ENCODE measurements around the gene PC.

PC gene

DNA sequence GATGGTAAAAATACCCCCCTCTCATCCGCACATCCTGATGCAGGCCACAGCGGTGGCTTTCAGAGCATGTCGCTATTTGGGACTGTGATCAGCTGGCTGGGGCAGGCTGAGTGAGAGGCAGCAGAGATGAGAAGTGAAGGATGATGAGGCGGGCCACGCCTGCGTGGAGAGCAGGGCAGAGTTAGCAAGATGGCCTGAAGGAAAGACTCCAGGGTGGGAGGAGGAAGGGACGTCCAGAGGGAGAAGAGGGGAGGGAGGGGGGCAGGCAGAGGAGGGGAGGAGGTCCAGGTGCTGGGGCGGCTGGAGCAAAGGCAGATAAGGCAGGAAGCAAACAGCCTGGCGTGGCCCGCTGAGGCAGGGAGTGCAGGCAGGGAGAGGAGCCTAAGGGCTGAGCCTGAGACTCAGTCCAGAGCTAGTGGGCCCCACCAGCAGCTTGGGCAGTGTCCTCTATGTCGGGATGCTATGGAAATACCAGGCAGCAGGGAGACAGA lies 72.2 kb downstream of the PC start:
- DNase-seq, result no peak

DNA sequence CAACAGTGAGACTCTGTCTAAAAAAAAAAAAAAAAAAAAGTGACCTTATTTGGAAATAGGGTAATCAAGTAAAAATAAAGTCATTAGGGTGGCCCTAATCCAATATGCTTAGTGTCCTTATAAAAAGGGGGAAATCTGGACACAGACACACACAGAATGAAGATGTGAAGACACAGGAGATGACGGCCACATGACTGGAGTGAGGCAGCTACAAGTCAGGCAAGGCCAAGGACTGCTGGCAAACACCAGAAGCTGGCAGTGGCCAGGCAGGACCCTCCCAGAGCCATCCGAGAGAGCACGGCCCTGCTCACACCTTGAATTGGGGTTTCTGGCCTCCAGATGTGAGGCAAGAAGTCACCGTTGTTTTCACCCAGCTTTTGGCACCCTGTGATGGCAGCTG lies 72.7 kb downstream of the PC start:
- DNase-seq, result peak in 1 of 56 donors; percentile 14

DNA sequence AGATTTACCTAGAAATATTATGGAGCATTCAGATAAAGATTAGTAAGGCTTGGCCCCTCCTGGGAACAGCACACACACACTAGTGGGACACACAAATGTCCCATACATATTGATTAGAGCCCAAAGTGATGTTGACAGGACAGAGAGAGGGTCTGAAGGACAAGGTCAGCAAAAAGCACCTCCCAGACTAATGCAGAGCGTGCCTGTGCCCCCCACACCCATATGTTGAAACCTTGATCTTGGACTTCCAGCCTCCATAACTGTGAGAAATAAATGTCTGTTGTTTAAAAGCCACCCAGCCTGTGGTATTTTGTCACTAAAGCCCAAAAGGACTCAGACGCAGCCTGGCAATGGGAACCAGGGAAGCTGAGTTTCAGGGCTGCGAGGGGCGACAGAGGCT lies 73.7 kb downstream of the PC start:
- no peak for DNase-seq

DNA sequence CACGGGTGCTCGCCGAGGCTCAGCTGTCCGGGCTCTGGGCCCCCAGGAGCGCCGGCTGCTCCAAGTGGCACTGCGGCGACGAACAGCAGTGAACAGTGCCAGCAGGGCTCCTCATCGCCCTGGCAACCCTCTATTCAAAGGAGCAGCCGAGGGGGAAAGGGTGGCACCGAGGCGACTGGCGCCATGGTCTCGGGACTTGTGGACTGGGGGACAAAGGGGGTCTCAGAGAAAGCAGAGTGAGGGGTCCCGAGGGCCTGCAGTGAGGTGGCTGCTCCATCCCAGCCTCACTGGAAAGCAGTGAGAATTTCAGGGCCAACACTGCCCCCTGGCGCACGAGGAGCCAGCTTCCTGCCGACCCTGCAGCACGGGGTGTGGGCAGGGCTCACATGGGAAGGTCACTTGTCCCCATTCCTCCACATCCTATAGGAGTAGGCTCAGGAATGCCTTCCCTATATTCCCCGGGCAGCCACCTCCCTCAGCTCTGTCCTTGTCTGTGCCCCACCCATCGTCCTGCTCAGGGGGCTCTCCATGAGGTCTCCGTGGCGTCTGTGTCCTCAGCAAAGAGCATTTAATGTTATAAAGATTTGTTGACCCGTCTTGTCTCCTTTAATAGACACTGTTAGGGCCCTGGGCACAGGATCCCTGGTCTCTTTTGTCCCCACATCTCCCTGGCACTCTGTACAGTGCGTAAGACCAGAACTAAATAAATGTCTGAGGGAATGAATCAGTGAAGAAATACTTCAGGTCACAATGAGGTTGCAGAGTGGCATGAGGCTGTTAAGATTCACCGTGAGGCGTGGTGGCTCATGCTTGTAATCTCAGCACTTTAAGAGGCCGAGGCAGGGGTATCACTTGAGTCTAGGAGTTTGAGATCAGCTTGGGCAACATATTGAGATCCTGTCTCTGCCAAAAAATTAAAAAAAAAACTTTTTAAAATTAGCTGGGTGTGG lies 74.9 kb downstream of the PC start:
- DNase-seq, result peak in 52 of 56 donors; percentile 19 to 90 (median 72)

DNA sequence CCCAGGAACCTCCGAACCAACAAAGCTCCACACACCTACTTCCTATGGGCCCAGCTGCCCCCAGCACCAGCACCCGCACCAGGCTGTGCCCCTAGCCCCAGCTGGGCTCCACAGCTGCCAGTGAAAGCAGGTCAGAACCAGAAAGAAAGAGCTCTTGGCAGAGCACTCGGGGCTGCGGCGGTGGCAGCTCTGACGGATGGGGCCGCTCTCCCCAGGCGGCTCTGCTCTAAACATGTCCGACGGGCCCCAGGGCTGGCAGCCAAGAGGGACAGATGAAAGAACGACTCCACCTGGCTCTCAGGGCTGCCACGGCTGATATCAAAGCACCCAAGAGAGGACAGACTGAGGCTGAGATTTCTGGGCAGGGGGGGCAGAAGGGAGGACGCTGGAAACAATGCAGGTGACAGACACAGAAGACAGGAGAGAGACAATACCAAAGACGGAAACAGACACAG lies 75.6 kb downstream of the PC start:
- peak in 41 of 56 donors; percentile 16 to 81 (median 54) for DNase-seq

DNA sequence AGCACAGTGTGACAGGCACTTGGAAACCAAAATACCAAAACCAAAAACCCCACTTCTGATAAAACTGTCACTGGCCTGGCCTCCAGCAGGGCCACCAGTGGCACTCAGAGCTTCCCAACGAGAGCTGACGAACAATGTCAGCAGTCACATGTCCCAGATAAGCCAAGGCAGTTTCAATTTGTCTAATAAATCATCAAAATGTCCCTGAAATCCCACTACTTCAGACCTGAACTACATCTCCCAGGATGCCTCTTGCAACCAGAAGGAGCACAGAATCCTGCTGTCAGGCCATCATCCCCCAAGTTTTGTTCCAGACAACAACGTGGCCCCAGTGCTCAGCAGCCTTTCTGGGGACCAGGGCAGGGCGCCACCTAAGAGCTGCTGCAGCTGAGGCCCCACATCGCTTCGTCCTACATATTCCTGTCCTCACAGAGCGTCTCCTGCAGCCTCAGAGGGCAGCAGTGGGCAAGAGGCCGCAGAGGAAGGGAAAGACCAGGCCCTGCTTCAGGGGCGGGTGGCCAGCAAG lies 76.2 kb downstream of the PC start:
- DNase-seq, result peak in 8 of 56 donors; percentile 30 to 67 (median 56)

DNA sequence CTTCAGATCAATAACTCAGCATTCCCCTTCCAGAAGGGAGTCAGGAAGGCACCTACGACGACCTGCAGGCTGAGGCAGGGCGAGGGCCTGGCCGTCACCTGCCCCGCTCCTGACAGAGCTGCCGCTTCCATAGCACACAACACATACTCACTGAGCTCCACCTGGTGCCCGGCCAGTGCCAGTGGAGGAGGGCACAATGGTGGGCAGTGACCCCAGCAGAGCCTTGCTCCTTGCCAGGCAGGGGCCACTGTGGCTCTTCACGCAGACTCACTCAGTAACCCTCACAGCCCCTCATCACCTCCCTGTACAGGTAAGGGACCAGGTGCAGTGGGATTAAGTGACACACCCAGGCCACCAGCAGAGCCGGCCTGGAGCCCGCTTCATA lies 76.7 kb downstream of the PC start:
- no peak for DNase-seq

DNA sequence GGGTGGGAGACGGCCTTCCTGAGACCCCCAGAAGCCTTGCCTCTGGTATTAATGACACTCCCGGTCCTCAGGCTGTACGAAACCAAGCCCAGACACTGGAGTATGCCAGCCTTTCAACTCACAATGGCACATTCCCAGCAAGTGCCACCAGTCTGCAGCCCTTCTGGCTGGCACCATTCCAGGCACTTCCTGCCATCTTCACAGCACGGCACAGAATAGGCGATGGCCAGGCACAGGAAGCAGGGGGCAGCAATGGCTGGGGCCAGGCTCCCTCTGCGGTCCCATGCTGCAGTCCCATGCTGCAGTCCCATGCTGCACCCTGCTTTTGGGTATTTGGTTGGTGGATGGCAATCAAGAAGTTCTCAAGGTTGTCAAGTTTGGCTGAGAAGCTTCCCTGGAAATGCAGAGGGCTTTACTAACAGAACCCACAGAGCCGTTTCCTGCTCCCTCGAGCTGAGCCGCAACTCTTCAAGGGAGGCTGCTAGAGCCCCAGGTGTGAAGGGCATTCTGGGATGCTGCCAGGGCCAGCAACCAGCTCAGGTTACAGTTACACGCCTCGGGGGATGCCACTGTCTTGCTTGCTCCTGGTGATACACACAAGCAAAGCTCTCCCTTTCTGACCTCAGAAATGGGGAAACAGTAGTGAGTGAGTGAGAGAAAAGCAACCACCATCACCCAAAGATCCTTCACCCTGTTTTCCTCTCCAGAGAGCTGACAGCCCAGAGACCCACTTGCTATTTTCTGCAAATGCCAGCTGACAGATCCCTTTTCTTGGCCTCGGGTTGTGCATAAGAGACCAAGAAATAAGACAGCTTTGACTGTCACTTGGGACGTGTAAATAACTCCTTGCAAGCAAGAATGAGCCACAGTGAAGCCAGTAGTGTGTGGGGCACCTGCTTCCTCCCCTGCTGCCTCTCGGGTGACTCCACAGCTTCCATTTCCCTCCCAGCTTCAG lies 77.4 kb downstream of the PC start:
- peak in 43 of 56 donors; percentile 5 to 79 (median 35) for DNase-seq

DNA sequence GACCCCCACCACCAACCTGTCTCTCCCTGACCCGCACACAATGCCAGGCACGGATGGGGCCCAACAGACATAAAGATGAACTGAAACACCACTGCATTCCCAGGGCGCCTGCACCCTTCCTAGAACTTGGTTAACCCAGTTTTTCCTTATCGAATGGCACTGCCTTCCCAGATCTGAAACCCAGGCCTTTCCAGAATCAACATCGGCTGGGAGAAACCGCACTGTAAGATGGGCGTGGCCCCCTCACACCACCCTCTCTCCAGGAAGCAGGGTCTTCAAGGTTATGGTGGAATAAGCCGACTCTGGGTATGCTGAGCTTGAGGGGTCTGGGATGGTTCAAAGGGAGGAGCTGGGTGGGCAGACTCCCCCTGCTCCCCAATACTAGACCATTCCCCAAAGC lies 78.2 kb downstream of the PC start:
- DNase-seq, result no peak

DNA sequence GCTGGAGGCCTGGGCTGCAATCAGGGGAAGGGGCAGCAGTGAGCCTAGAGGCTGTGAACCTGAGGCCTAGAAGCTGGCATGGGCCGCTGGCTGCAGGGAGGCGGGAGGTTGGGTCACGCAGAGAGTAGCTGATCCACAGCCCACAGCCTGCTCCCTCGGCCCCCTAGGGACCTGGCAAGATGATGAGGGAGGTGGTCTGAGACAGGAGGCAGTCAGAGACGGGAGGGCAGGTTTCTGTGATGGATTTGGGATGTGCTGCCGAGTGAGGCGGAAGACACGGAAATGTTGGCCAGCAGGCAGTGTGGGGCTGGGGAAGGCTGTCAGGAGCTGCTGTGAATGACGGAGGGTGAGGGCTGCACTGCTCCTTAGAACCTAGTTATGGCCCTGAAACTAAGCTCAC lies 78.6 kb downstream of the PC start:
- DNase-seq, result no peak

DNA sequence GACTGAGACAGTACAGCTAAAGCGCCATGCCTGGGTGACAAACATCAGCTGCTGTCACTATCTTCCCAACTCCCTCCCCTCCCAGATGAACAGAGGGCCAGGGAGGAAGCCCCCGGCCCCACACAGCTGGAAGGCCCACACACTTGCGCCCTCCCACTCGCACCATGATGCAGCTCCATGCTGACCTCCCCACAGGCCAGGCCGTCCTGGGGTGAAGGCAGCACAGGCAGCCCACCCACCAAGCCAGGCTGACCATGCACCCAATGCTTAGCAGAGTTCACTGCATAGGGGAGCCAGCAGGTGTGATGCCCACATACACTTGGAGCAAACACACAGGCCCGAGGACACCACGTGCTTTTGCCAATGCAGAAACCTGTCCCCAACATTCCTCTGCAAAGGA lies 79.2 kb downstream of the PC start:
- DNase-seq, result no peak

DNA sequence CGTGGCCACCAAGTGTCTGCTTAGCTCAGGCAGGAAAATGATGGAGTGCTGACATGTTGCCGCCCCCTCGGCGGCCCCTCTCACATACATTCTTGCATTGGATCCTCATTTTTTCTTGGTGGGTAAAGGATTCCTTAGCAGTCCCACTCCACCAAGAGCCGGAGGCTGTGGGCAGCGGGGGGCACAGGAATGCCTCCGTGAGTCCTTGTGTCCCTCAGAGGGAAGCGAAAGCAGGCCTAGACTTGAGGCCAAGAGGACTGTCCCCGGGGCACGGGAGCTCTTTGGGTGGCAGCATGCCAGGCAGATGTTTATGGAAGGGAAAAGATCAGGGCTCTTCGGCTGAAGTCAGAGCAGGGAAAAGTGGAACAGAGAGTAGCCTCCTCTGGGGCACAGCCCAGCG lies 79.7 kb downstream of the PC start:
- DNase-seq, result no peak

DNA sequence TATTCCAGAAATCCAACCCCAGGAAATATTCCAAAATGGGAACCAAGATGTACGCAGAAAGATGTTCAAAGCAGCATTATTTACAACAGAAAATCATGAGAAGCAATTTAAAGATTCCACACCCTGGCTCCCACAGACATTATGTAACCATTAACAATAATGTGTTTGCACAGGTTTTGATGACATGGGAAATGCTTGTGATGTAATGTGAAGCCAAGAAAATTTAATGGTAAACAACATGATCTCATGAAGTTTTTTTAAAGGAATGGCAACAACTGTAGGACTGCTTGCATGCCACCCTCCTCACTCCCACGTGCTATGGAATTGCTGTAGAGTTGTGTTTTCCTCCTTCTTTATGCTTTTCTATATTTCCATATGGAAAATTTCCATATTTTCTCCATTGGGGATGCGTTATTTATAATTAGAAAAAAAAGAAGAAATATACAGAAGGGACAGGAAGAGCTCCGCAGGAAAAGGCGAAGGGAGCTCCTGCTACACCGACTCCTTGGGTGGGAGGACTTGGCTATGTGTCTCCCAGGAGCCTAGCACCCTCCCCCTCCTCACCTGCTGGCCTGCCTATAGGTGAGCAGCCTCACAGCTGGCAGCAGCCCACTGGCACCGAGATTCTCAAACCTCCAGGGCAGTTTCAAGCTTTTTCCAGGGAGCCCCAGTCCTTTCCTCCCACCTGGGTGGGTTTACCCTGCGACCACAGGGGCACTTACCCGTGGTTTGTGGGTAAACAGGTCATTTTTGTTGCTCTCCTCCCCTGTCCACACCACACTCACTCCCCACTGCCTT lies 80.4 kb downstream of the PC start:
- no peak for DNase-seq

DNA sequence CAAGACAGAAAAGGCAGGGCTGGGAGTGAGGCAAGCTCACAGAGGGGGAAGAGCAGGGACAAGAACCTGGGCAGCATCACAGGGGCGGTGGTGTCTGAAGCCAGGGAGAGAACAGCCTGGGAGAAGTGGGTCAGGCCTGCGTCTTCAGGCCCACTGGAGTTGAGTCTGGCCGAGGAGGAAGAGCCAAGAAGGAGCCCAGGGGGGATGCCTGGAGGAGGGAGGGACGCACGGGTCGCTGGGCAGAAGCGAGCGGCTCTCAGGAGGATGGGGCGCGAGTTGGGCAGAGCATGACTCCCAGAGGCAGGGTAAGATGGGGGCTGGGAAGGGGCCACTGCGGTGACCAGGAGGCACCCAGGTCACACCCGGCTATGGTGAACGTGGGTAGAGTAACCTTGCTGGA lies 82.8 kb downstream of the PC start:
- DNase-seq, result no peak

DNA sequence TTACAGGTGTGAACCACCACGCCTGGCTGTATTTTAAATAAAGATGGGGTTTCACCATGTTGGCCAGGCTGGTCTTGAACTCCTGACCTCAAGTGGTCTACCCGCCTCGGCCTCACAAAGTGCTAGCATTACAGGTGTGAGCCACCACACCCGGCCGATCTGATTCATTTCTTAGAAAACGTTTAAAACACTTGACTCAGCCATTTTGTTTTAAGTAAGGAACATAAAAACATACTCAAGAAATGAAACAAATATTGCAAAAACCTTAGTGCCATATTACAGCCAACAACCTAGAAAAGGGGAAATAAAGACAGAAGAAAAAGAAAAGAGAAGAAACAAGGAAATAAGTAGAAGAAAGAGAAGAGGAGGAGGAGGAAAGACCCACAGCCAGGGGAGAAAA lies 84.0 kb downstream of the PC start:
- DNase-seq, result no peak

DNA sequence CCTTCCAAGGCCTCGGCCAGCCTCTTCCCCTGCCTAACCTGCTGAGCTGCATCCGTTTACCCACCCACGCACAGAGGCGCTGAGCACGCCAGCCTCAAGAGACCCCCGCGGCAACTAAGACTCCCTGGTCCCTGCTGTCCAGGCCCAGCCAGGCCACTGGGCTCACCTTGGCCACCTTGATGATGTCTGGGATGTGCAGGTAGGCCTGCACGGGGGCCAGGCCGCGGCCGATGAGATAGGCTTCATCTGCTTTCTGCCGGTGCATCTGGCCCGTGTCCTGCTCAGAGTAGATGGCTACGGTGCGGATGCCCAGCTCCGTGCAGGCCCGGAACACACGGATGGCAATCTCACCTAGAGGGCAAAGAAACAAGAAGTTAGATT lies 86.7 kb downstream of the PC start:
- no peak for DNase-seq

DNA sequence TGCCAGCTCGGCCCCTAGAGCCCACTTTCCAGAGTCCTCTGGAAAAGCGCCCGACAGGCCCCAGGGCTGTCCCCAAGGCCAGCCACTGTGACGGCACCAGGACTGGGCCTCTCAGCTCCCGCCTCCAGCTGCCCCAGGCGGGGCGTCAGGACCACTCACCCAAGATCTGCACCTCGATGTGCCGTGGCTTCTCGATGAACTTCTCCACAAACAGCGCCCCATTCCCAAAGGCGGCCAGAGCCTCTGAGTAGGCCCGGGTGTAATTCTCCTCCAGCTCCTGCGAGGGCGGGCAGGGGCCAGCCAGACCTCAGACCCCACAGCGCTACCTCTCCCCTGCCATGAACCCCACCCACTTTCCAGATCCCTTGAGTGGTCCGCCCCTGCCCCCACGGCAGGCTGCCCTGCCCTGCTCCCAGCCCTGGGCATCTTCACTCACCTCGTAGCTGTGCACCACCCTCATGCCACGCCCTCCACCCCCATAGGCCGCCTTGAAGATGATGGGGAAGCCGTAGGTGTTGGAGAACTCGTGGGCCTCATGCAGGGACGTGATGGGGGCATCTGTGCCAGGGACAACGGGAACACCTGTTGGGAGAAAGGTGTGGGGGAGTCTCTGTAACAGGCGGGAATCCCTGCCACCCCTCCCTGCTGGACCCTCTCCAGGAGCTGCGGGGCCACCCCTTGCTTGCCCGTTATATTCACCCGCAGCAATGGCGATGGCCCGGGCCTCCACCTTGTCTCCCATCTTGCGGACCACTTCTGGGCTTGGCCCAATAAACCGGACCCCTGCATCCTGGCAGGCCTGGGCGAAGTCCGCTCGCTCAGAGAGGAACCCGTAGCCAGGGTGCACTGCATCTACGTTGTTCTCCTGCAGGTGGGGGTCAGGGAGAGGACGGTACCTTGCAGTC lies 87.3 kb downstream of the PC start:
- DNase-seq, result no peak

DNA sequence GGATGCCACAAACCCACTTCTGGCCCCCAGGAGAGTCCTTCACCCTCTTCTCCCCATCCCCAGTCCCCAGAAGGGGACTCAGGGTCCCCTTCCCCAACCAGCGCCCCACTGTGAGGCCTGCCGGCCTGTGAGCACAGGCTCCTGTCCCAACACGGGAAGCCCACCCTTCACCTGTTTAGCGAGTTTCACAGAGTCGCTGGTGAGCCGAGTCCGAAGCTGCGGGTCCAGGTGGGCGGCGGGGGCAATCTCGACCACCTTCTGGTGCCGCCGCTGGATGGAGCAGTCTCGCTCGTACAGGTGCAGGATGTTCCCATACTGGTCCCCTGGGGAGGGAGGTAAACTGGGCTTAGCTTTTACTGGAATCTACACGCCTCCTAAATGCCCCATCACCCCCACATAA lies 88.1 kb downstream of the PC start:
- no peak for DNase-seq

DNA sequence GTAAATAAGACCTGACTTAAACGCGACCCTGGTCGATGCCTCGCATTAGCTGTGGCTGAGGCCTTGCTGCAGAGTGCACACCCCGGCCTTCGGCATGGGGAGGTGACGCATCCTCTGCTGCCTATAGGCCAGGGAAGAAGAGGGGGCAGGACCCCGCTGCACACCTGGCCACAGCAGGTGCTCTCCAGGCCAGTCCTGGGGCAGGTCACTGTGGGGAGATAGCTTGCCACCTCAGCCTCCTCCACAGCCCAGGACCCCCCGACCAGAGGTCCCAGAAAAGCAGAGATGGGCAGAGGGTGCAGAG lies 88.7 kb downstream of the PC start:
- no peak for DNase-seq
